Activated CD8-positive, alpha-beta memory T cell treated with anti-CD3 and anti-CD28 coated beads for 48 hours (primary cell): ENCODE data around the gene AP1M1.

Experiments used
- DNase-seq, 3 experiments: peaks; one replicate each; pipeline ENCODE4 v3.0.0-alpha.2; 2020; ENCODE audit warnings: low read depth in 2 of 3, low spot score in 2 of 3

AP1M1 gene

GRCh38 chr19:16207490-16208025 lies 9.8 kb downstream of the AP1M1 start:
- no peak for DNase-seq

DNA sequence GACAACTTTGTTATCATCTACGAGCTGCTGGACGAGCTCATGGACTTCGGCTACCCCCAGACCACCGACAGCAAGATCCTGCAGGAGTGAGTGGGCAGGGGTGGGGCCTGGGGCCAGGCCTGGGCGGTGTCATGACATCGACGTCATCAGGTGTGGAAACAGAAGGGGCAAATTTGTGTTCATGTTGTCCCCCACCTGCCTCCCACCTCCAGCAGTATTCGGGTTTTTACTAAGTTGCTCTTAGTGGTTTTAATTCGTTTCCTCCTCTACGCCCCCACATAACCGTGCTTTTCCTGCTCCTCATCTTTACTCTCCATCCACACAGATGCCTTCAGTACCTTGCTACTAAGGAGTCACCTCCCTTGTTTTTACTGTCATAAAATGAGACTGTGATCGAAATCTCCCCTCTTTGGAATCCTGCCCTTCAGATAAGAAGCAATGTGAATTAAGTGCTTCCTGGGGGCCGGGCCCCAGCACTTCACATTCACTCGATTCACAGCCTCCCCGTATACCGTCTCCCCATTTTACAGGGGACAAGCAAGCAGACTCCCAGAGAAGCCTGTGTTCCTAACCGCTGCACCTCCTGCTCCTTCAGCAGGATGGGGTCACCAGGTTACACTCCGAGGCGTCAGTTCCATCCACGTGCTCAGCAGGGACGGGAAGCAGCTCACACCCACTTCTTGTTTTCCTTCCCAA lies 10.5 kb downstream of the AP1M1 start:
- DNase-seq, result no peak

DNA sequence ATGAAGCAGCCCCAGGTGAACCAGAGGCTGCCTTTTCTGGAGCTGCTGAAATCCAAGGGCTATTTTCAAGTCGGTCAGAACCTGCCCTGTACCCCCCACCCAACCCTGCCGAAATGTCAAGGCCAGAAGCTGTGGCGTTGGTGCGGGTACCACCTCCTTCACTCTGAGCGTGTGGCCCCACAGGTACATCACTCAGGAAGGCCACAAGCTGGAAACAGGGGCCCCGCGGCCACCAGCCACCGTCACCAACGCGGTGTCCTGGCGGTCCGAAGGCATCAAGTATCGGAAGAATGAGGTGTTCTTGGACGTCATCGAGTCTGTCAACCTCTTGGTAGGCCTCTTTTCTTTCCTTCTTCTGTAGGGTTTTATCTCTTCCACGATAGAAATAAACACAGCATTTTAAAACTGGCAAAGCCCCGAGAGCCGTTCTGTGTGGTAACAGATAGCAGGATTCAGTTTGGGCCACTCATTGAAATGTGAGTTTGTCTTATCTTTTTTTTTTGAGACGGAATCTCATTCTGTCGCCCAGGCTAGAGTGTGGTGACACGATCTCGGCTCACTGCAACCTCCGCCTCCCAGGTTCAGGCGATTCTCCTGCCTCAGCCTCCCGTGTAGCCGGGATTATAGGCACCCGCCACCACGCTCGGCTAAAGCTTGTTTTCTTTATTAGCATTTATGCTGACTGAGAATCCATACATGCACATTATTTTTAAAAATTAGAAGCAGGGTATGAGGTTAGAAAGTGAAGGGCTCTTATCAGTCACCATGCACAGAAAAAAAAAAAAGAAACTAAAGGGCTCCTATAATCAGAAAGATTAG lies 11.3 kb downstream of the AP1M1 start:
- DNase-seq, result no peak

DNA sequence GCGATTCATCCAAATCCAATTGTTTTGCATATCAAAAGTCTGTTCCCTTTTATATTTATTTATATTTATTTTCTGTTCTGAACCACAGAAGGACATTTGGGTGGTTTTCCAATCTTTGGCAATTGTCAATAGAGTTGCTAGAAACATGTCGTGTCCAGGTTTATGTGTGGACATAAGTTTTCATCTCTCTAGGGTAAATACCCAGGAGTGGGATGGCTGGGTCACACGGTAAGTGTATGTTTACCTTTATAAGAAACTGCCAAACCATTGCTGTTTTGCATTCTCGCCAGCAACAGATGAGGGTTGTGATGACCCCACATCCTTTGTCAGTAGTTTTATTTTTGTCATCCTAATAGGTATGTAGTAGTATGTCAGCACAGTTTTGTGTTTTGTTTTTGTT lies 12.5 kb downstream of the AP1M1 start:
- DNase-seq, result no peak

DNA sequence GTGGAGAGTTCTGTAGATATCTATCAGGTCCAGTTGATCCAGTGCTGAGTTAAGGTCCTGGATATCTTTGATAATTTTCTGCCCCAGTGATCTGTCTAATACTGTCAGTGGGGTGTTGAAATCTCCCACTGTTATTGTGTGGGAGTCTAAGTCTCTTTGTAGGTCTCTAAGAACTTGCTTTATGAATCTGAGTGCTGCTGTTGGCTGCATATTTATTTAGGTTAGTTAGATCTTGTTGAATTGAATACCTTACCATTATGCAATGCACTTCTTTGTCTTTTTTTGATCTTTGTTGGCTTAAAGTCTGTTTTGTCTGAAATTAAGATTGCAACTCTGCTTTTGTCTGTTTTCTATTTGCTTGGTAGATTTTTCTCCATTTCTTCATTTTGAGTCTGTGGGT lies 15.4 kb downstream of the AP1M1 start:
- no peak for DNase-seq

DNA sequence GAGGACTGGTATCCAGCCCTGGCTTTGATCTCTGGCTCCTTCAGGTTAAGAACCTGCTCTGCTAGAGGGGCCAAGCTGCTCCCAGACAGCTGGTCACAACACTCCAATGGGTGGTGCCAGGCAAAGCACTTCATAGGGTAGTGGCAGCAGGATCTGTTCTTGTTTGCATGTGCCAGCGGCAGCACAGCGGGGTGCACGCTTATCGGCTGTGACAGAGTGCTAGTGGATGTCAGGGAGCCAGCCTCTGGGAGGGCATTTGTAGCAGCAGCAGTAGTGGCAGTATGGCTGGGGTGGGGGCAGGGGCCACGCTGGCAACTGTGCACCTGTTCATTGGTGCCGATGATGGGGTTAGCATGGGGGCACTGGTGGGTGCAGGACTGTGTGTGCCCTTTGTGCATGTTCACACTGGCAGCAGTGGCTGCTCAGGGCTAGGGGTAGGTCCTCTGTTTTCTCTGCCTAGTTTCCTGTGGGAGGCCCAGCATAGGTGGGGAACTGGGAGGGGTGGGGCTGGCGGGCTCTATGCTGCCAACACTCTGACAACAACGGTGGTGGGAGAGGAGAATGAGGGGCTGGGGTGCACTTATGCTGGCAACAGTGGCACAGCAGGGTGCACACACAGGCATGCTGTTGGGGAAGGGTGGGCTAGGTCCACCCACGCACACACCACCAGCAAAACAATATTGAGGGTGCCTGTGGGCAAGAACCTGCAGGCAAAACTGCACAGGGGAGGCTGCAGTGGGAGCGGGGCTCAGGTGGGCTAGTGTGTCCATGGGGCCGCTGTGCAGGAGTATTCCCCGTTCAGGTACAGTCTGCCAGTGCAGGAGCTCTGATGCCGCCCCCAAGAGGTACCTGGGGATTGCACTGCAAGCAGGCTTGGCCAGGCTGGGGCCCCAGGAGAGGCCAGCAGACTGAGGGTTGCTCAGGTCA lies 19.3 kb downstream of the AP1M1 start:
- no peak for DNase-seq

DNA sequence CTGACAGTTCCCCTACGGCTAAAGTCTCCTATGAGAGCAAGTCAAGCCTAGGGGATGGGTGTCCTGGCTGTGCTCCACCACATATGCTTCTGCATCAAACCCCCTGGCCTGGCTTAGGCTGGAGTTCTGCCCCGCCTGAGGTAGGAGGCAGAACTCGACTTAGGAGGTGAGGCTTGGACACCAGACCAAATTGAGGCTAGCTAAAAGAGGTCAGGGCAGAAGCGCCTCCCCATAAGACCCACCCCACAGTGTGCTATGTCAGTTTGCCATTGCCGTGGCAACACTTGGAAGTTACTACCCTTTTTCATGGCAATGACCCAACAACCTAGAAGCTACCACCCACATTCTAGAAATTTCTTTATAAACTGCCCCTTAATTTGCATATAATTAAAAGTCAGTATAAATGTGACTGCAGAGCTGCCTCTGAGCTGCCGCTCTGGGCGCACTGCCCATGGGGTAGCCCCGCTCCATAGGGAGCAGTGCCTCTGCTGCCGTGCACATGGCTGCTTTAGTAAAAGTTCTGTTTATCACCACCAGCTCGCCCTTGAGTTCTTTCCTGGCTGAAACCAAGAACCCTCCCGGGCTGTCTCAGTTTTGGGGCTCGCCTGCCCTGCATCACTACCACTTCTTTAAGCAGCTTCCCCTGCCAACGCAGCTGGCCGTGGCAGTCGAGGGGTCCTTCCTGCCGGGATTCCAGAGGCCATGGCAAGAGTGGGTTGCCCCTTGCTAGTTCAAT lies 20.2 kb downstream of the AP1M1 start:
- DNase-seq, result no peak

- no peak for DNase-seq
Measured at GRCh38 chr19:16218851-16219250, 21.1 kb downstream of the AP1M1 start.

DNA sequence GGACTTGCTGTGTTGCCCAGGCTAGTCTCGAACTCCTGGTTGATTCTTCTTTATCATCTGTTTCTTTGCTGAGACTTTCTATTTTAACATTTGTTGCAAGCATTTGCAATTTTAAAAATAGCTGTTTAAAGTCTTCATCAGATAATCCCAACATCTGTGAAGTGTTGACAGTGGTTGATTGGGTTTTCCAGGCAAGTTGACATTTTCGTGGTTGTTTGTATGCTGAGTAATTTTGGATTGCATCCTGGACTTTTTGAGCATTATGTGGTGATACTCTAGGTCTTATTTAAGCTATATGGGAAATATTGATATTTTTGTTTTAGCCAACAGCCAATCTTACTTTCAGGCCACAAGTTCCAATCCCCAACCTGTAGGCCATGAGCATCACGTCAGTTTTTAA lies 25.1 kb downstream of the AP1M1 start:
- DNase-seq, result no peak

GRCh38 chr19:16223746-16224145 lies 26.0 kb downstream of the AP1M1 start:
- no peak for DNase-seq

- DNase-seq, result no peak
Measured at GRCh38 chr19:16224293-16225045, 26.8 kb downstream of the AP1M1 start.

DNA sequence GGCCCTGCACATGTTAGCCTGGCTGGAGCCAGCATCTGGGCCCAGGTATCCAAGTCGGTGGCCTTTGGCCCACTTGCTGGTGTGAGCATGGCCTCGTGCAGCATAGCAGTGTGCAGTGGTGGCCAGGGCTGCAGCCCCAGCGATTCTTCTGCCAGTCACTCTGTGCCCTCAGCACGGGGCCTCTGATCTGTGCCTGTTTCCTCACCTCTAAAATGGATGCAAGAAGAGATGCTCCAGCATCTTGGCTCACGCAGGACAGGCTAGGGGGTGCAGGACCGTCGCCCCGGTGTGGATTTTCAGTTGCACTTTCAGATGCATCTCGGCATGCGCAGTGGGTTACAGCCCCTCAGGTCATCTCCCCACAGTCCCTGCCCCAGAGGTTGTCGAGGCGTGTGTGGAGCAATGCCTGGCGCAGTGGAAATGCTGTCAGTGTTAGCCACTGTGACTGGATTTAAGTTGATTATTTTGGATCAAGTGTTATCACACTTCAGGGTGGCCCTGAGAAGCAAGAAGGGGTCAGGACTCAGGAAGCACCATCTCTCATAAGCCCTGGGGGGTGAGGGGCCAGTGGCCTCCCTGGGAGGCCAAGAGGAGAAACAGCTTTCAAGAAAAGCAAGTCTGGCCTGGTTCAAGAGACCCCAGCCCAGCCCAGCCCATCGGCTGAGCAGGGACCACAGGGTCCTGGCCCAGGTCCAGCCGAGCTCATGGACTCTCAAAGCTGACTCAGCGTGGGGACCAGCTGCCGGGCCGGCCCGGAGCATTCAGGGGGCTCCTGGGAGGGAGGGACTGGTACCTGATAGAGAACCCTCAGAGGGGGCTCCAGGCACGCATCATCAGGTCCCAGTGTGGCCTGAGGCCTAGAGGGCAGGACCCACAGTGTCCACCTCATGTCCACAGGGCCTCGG lies 27.8 kb downstream of the AP1M1 start:
- no peak for DNase-seq

GRCh38 chr19:16226184-16226591 lies 28.5 kb downstream of the AP1M1 start:
- no peak for DNase-seq

DNA sequence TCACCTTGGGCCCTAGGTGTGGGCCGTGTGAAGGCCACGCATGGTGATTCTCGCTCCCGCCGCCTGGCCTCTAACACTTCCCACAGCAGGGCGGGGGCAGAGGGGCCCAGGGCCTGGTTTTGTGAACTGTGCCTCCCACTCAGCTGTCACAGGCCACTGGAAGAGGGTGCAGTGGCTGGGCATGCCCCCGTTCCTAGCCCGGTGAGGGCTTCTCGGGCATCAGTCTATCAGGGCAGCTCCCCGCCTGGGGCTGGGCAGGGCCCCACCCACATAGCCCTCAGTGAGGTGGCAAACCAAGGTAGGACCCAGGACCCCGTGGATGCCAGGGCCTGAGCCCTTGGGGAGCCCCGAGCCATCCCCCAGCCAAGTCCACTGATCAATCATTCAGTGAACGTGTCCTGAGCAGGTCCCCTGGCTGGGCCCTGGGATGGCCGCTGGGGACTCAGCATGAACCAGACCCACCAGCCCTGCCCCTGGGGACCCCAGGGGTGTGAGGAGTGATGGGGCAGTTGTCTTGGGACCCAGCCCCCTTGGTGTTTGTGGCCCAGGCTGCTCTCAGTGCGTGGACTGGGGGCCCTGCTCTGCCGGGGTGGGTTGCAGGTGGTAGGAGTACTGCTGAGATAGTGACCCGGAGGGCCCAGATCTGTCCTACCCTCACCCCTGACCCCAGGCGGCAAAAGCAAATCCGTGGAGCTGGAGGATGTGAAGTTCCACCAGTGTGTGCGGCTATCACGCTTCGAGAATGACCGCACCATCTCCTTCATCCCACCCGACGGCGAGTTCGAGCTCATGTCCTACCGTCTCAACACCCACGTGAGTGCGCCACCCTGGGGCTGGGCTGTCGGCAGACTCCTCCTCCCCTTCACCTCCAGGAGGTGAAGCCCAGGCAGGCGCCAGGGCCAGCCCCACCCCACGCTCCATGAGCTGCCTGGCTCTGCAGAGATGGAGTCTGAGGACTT lies 29.4 kb downstream of the AP1M1 start:
- DNase-seq, result no peak

DNA sequence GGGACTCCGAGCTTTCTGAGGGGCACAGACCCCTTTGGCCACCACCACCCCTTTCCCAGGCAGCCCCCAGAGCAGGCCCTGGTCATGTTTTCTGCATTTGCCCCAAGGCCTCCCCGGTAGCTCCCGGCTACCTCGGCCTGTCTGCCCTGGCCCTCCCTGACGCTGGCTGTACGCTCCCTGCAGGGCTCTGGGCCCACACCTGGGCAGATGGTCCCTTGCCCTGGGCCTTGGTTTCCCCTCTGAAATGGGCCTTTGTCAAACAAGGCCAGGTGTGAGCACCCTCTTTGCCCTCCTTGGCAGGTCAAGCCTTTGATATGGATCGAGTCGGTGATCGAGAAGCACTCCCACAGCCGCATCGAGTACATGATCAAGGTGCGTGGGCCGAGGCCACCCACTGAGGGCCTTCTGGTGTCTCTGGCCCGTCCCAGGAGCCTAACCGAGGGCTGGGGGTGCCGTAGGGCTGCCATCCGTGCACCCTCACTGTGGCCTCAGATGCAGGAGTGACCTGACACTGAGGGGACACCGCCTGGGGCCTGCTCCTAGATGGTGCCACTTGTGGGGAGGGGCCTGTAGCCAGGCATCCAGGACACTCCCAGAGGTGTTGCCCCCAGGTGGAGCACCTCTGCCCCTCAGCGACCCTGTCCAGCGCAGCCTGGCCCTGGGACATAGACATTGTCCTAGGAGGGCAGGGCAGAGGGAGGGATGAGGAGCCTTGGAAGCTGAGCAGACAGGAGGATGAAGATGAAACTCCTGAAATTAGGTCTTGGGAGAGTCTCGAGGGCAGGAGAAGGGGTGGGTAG lies 30.3 kb downstream of the AP1M1 start:
- no peak for DNase-seq

- no peak for DNase-seq
Measured at GRCh38 chr19:16228637-16229321, 31.1 kb downstream of the AP1M1 start.

DNA sequence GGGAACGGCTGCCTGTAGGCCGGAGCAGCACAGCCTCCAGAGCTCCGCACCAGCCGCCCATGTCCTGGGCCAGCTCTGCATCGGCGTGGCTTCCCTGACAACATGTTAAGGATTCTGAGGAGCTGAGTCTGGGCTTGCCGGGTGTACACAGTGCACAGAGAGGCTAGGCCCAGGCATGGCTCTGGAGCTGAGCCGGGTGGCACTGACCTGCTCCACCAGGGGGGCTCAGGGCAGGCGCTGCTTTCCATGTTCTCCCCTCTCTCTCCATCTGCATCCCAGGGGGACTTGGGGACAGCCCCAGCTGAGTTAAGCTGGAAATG lies 31.6 kb downstream of the AP1M1 start:
- no peak for DNase-seq
